Breast epithelium (tissue), 3 donors: ENCODE measurements around the gene HNRNPL.

ENCODE experiments used
- POLR2AphosphoS5 ChIP-seq, 3 donors: sonication (generic); formaldehyde crosslinking; IDR thresholded peaks; one replicate each; pipeline ENCODE4 v1.6.1; 2017; ENCODE audit warnings: antibody characterized with exemption in 3 of 3
- TF ChIP-seq, protein P1 (sequence below), 3 donors: fragments of 450-650 bp; IDR thresholded peaks; one replicate each; pipeline ENCODE4 v1.5.1; 2016 to 2017; ENCODE audit warnings: antibody characterized with exemption in 3 of 3, mild to moderate bottlenecking in 3 of 3, moderate library complexity in 3 of 3

DNA sequence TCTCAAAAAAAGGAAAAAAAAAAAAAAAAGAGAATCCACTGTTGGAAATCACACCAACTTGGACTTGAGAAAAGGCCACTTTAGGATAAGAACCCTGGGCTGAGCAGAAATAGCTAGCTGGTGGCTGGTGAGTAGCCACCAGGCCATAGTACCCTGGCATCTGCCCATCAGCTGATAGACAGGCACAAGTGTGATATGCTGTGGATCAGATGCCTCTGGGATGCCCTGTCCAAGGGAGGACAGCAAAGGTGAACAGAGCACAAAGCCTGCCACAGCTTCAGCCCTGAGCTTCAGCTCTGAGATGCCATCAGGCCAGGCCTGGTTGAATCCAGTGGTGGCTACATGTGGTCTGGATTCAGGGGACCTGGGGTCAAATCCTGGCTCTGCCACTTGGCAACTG, 40.9 kb upstream of the HNRNPL start:
- TF ChIP-seq, protein P1, sequence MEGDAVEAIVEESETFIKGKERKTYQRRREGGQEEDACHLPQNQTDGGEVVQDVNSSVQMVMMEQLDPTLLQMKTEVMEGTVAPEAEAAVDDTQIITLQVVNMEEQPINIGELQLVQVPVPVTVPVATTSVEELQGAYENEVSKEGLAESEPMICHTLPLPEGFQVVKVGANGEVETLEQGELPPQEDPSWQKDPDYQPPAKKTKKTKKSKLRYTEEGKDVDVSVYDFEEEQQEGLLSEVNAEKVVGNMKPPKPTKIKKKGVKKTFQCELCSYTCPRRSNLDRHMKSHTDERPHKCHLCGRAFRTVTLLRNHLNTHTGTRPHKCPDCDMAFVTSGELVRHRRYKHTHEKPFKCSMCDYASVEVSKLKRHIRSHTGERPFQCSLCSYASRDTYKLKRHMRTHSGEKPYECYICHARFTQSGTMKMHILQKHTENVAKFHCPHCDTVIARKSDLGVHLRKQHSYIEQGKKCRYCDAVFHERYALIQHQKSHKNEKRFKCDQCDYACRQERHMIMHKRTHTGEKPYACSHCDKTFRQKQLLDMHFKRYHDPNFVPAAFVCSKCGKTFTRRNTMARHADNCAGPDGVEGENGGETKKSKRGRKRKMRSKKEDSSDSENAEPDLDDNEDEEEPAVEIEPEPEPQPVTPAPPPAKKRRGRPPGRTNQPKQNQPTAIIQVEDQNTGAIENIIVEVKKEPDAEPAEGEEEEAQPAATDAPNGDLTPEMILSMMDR (IDR thresholded peaks at IDR 0.05): no peak
- no peak for TF ChIP-seq POLR2AphosphoS5 (IDR thresholded peaks at IDR 0.05)
